ENCODE data around the gene HKDC1. TPM values are rescaled to one million over a fixed set of nuclear protein-coding genes. Genes with fewer than 3 reads are reported as not detected.

The HKDC1 gene
- total RNA-seq, 1 experiment from 2014 or later, result 0.68 TPM

GRCh38 chr10:69240455-69240854, 20.3 kb downstream of the HKDC1 start:
- peaks cover 16% of the 10 kb centered on the region for H3K4me1 Mint-ChIP-seq (ENCODE audit: insufficient read depth, unreplicated experiment)
- no peaks in the 10 kb centered on the region for H3K36me3 Mint-ChIP-seq (ENCODE audit: insufficient read depth, unreplicated experiment)
- ChIA-PET CTCF (interaction anchor here (0.6 to 8.3 kb wide), 6 partner anchors 56 to 170 kb away, joined by 3 to 106 read pairs (median 6); no protein-coding TSS in a partner anchor), POLR2A (interaction anchor here (1.0 to 2.7 kb wide), 4 partner anchors 97 to 168 kb away, joined by 3 to 7 read pairs (median 6); no protein-coding TSS in a partner anchor)
- H3K4me3 Mint-ChIP-seq (ENCODE audit: unreplicated experiment), result no peak overlapping the region
- no peak for DNase-seq (ENCODE audit: unreplicated experiment)
- no peaks in the 10 kb centered on the region for H3K27me3 Mint-ChIP-seq (ENCODE audit: insufficient read depth, unreplicated experiment)
- no peak for TF ChIP-seq CTCF (IDR thresholded peaks at IDR 0.05; ENCODE audit: unreplicated experiment)
- peak overlapping the region; percentile 88 for H3K27ac Mint-ChIP-seq (ENCODE audit: low read depth, unreplicated experiment)
- H3K9me3 Mint-ChIP-seq (ENCODE audit: unreplicated experiment), result no peaks in the 10 kb centered on the region
- BruUV-seq (replicated peaks), result no TSS peak
- intact Hi-C loops (cut with micrococcal nuclease), result no loop called here

GRCh38 chr10:69241575-69241974, 21.4 kb downstream of the HKDC1 start:
- Mint-ChIP-seq H3K4me3 (ENCODE audit: unreplicated experiment) (no peak overlapping the region), H3K27me3 (ENCODE audit: insufficient read depth, unreplicated experiment) (no peaks in the 10 kb centered on the region), H3K4me1 (ENCODE audit: insufficient read depth, unreplicated experiment) (peaks cover 16% of the 10 kb centered on the region), H3K9me3 (ENCODE audit: unreplicated experiment) (no peaks in the 10 kb centered on the region), H3K36me3 (ENCODE audit: insufficient read depth, unreplicated experiment) (no peaks in the 10 kb centered on the region), H3K27ac (ENCODE audit: low read depth, unreplicated experiment) (no peak overlapping the region)
- DNase-seq (ENCODE audit: unreplicated experiment), result peak; percentile 46
- no TSS peak for BruUV-seq (replicated peaks)
- intact Hi-C loops (cut with micrococcal nuclease), result no loop called here
- ChIA-PET CTCF (interaction anchor here (0.7 to 1.7 kb wide), 3 partner anchors 55 to 163 kb away, joined by 4 to 5 read pairs (median 5); no protein-coding TSS in a partner anchor), POLR2A (interaction anchor here (0.6 to 2.5 kb wide), 4 partner anchors 28 to 152 kb away, joined by 3 to 6 read pairs (median 3); no protein-coding TSS in a partner anchor)
- no peak for TF ChIP-seq CTCF (IDR thresholded peaks at IDR 0.05; ENCODE audit: unreplicated experiment)

GRCh38 chr10:69242040-69242851, 22.1 kb downstream of the HKDC1 start:
- peaks cover 16% of the 10 kb centered on the region for H3K4me1 Mint-ChIP-seq (ENCODE audit: insufficient read depth, unreplicated experiment)
- H3K27ac Mint-ChIP-seq (ENCODE audit: low read depth, unreplicated experiment), result no peak overlapping the region
- no TSS peak for BruUV-seq (replicated peaks)
- no peak for TF ChIP-seq CTCF (IDR thresholded peaks at IDR 0.05; ENCODE audit: unreplicated experiment)
- no peaks in the 10 kb centered on the region for H3K27me3 Mint-ChIP-seq (ENCODE audit: insufficient read depth, unreplicated experiment)
- H3K4me3 Mint-ChIP-seq (ENCODE audit: unreplicated experiment), result no peak overlapping the region
- CTCF ChIA-PET, result interaction anchor here (1.0 to 1.7 kb wide), 5 partner anchors 16 to 166 kb away, joined by 3 to 5 read pairs (median 4); no protein-coding TSS in a partner anchor
- no peaks in the 10 kb centered on the region for H3K36me3 Mint-ChIP-seq (ENCODE audit: insufficient read depth, unreplicated experiment)
- POLR2A ChIA-PET, result interaction anchor here (0.8 to 2.5 kb wide), 5 partner anchors 28 to 151 kb away, joined by 3 to 6 read pairs (median 3); no protein-coding TSS in a partner anchor
- H3K9me3 Mint-ChIP-seq (ENCODE audit: unreplicated experiment), result no peaks in the 10 kb centered on the region
- intact Hi-C loops (cut with micrococcal nuclease), result no loop called here
- DNase-seq (ENCODE audit: unreplicated experiment), result no peak

- TF ChIP-seq CTCF (IDR thresholded peaks at IDR 0.05; ENCODE audit: unreplicated experiment), result no peak
- Mint-ChIP-seq H3K27me3 (ENCODE audit: insufficient read depth, unreplicated experiment) (no peaks in the 10 kb centered on the region), H3K4me1 (ENCODE audit: insufficient read depth, unreplicated experiment) (peaks cover 16% of the 10 kb centered on the region), H3K9me3 (ENCODE audit: unreplicated experiment) (no peaks in the 10 kb centered on the region), H3K27ac (ENCODE audit: low read depth, unreplicated experiment) (no peak overlapping the region), H3K4me3 (ENCODE audit: unreplicated experiment) (no peak overlapping the region), H3K36me3 (ENCODE audit: insufficient read depth, unreplicated experiment) (no peaks in the 10 kb centered on the region)
- intact Hi-C loops (cut with micrococcal nuclease), result no loop called here
- no TSS peak for BruUV-seq (replicated peaks)
- ChIA-PET POLR2A (interaction anchor here (0.9 to 2.5 kb wide), 3 partner anchors 76 to 95 kb away, joined by 3 to 6 read pairs (median 5); no protein-coding TSS in a partner anchor), CTCF (interaction anchor here (0.7 to 1.1 kb wide), 5 partner anchors 16 to 165 kb away, joined by 3 to 6 read pairs (median 3); no protein-coding TSS in a partner anchor)
- no peak for DNase-seq (ENCODE audit: unreplicated experiment)
Observed at GRCh38 chr10:69242852-69243212, 22.7 kb downstream of the HKDC1 start.

Data from MCF 10A (cell line).